Kidney glomerular epithelial cell (primary cell): ENCODE data around the gene TRMT1.
A peak's percentile ranks its signal among the peaks of the same experiment; 100 is the strongest.
"Not testable (repeated sequence)": the region's sequence is repeated elsewhere in the genome, so short reads cannot be mapped to it uniquely, and the experiment has no call there.

ENCODE experiments used
- DNase-seq: peaks from one replicate; lab custom pipeline; 2025; lab: John Stamatoyannopoulos, UW

The TRMT1 gene

DNA sequence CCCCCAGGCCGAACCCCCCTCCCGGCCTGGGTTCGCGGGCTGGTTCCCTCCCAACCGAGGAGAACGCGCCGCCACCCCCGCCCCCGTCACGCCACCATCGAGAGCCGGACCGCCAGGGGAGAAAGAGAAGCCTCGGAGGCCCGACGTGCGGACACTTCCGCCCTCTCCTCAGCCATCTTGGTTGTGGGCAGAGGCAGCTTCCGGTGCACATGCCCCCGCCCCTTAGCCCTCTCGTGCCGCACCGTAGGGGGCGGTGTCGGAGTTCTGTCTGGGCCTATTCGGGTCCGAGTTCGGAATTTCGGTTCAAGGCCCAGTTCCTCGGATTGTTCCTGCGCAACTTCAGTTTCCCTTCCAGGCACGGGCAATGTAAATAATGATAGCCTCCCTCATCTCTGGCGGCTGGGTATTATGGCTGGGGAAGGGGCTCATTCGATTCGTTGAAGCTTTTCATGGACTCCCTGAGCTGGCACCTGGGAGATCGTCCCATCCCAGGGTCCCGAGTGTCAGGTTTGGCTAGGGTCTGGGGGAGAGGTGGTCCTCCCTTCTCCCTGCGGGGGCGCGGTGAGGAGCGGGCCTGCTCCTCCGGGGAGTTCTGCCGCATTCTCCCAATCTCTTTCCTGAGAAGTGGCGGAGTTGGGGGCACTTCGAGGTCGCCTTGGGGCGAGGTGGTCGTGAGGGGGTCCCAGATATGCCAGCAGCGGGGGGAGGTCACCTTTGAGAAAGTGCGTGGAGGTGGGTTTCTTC is 33.8 kb upstream of the TRMT1 start, which contains the start of the genes IER2 and STX10:
Gene IER2 (plus strand): TSS at position 225 of the 744 bp plus-strand sequence. CDS start 2,776 bp downstream, outside the sequence.
Gene STX10 (minus strand): TSS at position 189 of the 744 bp plus-strand sequence. CDS start 202 bp downstream, outside the sequence.
- peak; percentile 88 for DNase-seq

DNA sequence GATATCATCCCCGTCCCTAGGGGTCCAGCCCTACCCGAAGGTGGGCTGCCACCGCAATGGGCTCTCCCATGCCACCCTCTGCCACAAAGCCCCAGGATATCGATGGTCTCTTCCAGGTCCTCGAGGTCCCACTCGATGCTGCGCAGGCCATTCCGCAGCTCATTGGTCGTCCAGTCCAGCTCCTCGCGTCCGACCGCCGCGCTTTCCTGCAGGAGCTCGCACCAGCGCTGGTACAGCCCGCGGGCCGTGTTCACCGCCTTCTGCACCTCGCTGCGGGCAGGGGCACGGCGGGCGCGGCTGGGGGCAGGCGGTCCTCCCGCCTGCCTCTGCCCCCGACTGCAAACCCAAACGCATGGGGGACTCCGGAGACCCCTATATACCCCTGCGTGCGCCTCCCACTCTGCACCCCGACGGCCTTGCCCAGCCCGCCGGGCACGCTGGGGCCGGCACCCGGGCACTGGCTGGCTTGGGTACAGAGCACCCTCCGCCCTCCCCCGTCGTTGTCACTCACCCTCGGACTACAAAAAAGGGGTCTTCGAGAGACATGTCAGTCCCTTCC is 33.2 kb upstream of the TRMT1 start:
- no peak for DNase-seq

DNA sequence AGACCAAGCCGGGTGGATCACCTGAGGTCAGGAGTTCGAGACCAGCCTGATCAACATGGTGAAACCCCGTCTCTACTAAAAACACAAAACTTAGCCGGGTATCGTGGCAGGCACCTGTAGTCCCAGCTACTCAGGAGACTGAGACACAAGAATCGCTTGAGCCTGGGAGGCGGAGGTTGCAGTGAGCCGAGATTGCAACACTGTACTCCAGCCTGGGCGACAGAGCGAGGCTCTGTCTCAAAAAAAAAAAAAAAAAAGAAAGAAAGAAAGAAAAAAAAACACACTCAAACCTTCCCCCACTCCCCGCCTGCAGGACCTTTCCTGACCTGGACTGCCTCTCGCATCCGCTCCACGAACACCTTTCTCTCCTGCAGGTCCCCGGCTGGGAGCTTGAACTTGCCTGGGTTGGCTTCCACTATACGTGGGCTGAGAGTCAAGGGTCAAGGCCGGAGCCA is 32.7 kb upstream of the TRMT1 start:
- DNase-seq: not testable (repeated sequence)

- DNase-seq: no peak
These were observed 30.4 kb upstream of the TRMT1 start for GRCh38 chr19:13146763-13147563.

DNA sequence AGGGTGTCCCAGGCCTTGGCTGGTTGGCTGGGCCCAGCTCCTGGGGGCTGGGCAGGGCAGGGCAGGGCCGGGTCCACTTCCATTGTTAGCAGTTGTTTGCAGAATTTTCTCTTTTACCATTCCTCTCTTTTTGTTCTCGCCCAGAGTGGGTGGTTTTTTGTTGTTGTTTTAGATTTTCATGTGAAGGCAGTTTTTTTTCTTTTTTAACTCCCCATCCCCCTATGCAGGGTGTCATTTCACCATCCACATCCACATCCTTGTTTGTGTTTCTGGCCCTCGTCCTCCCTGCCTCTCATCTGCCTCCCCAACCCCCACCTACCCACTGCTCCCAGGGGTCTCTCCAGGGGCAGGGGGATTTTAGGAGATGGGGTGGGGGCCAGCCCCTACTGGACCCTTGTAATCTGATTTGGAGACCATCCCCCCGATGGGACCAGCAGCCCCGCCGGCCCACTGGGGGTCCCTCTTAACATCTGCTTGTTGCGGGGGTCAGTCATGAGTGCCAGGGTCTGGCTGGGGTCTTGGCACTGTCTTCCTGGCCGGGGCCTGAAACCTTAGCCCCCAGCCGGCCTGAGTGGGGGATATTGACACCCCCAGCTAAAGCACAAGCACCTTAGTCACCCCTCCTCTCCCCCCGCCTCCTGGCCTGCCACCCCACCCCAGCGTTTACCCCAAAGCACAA is 23.2 kb upstream of the TRMT1 start:
- no peak for DNase-seq

DNA sequence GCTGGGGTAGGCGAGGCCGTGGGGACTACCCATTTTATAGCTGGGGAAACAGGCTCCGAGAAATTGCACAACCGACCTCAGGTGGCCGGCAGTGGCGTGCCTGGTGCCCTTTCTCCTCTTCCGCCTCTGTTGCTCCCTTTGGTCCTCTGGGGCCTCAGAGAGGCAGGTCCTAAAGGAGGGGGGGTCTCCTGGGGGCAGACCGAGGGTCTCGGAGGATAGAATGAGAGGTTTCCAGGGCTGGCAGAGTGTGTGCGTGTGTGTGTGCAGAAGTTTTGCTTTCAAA is 22.3 kb upstream of the TRMT1 start:
- DNase-seq: no peak

DNA sequence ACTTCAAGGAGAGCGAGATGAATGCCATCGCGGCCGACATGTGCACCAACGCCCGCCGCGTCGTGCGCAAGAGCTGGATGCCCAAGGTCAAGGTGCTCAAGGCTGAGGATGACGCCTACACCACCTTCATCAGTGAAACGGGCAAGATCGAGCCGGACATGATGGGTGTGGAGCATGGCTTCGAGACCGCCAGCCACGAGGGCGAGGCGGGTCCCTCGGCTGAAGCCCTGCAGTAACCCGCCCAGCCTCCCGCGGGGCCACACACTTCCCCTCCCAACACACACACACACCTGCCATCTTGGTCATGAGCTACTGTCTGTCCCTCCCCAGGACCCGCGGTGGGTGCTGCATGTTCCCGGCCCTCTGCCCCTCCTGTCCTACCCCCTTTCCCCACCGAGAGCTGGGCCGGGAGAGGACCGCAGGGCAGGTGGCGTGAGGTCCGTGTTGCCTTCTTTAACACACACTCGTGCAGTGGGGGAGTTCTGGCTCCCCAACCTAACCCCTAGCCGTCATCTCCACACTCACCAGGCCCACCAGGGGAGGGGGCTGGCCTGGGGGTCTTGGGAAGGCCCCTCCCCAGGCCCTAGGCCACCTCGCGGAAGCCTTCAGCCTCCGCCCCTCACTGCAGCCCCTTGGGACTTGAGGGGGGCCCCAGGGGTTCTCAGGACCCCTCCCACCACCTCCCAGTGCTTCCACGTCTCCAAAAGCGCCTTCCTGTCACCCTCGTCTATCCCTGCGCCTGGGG is 21.8 kb upstream of the TRMT1 start:
- no peak for DNase-seq

GRCh38 chr19:13137290-13137794 is 20.8 kb upstream of the TRMT1 start:
- DNase-seq: no peak

- DNase-seq: no peak
These were observed 18.8 kb upstream of the TRMT1 start for GRCh38 chr19:13135068-13136062.

DNA sequence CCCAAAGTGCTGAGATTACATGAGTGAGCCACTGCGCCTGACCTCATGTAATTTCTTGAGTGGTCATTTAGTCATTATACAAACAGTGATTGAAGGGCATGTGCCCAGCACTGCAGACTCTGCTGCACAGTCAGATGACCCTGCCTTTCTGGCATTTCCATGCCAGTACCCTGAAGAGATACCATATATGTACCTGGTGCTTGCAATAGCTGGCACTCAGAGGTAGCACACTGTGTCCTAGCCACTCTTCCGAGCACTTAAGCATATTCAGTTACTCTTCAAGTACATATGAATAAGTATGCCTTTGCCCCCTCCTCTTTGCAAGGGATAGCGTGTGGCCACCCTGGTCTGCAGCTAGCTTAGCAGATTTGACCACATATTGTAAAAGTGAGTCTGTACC is 18.1 kb upstream of the TRMT1 start:
- DNase-seq: no peak

DNA sequence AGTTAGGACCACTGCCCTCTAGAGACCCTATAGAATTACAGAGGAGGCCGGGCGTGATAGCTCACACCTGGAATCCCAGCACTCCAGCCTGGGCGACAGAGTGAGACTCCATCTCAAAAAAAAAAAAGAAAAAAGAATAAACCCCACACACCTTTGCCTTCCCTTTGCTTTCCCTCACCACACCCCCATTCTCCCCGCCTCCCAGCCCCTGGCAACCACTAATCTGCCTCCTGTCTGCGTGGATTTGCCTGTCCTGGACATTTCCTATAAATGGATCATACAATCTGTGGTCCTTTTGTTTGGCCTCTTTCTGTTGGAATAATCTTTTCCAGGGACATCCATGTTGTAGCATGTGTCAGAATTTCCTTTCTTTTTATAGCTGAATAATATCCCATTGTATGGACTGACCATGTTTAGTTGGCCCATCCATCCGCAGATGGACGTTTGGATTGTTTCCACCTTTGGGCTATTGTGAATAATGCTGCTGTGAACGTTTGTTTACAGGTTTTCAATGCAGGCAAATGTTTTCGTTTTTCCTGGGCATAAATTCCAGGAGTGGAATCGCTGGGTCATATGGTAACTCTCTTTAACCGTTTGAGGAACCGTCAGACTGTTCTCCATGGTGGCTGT is 16.8 kb upstream of the TRMT1 start:
- DNase-seq: no peak

DNA sequence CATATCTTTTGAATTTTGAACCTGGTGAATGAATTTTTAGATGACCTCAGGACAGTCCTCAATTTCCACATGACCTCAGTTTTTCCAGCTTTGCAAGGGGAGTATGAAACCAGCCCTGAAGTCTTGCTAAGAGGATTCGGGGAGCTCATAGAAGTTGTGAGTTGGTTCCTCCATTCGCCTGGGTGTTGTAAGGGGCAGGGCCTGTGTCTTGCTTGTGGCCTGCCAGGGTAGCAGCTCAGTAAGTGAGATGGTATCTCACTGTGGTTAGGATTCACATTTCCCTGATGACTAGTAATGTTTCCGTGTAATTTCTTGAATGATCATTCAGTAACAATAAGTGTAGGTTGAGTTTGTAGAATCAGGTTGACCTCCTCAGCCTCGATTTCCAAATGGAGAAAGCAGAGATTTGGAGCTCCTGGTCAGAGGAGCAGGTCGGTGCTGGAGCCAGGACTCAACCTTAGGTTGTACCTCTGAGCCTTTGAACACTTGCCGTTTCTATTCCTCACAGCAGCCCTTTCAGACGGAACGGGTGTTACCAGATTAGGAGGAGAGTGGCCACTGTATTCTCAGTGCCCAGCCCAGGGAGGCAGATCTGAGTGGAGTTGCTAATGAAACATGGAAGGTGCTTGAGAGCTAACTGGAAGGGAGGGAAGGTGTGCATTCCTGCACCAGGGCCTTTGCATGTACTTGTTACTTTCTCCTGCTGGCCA is 16.1 kb upstream of the TRMT1 start:
- no peak for DNase-seq

- DNase-seq: no peak
These were observed 14.4 kb upstream of the TRMT1 start for GRCh38 chr19:13130886-13131490.

DNA sequence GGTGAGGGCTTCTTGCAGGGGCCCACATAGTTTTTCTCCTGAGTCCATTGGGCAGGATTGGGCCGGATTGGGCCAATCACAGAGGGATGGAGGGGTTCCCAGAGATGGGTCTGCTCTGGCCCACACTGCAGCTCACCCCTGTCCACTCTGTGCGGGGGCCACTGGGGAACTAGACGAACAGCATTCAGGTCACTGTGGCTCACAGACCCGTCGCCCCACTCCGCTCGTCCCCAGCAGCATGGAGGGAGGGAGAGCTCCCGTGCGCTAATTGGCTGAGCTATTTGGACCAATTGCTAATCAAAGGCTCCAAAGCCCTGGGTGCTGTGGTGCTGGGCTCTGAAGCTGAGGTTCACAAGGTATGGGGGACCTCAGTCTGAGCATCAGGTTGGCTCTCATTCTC is 12.8 kb upstream of the TRMT1 start:
- DNase-seq: no peak

DNA sequence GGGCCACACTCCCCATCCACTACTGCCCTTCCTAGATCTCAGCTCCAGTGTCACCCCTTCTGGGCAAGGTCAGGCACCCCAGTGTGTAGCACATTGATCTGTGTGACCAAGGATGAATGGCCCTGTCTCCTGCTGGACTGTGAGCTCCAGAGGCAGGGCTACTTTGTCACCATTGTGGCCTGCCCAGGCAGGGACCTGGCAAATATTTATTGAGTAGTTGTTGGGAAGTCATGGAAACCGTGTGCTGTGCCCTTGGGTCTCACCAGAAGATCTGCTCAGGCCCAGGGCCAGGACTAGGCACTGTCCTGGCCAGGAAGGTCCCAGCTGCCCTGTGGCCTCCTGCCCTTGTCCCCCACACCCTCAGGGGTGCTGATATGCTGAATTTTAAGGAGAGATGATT is 12.0 kb upstream of the TRMT1 start:
- DNase-seq: no peak

DNA sequence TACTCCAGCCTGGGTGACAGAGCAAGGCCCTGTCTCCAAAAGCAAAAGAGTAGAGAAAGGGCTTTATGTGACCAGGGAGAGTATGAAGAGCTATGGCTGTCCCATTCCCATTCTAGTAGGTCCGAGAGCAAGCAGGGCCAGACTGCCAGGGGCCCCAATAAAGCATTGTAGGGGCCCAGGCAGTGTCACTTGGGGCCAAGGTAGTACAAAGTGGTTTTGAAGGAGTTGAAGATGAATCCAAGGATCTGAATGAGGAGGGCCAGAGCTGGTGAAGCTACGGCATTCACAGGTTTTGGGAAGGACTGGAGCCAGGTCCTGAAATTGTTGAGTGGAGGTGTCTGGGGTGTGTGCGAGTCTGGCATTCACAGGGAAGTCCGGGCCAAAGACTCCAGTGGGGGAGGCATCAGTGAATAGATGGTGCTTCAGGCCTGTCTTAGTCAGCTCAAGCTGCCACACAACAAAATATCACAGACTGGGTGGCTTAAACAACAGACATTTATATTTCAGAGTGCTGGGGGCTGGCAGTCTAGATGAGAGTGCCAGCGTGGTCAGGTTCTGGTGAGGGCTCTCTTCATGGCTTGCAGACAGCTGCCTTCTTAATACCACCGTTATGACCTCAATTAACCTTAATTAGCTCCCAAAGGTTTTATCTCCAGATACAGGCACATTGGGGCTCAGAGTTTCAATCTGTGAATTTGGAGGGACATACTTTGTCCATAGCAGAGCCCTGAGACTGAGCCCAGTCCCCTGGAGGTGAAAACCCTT is 11.5 kb upstream of the TRMT1 start:
- DNase-seq: no peak

GRCh38 chr19:13127051-13127450 is 10.5 kb upstream of the TRMT1 start:
- no peak for DNase-seq
